SU-DHL-6 (cell line): ENCODE measurements around the gene ST6GALNAC3.

Experiments
- H2AFZ ChIP-seq: fragments of 200-600 bp; sonication (generic); 2 replicates; pipeline ENCODE4 v1.6.1; 2014; ENCODE audit warnings: low read depth, mild to moderate bottlenecking, moderate library complexity, mixed read lengths, antibody characterized with exemption, low read length; ENCODE audit not compliant: severe bottlenecking
- H3F3A ChIP-seq: fragments of 200-600 bp; shearing (Covaris generic); 2 replicates; pipeline ENCODE4 v1.6.0; 2016; ENCODE audit warnings: antibody characterized with exemption, mild to moderate bottlenecking; ENCODE audit not compliant: insufficient read depth
- H3K27ac ChIP-seq: fragments of 200-600 bp; sonication (generic); 2 replicates; pipeline ENCODE4 v1.5.1; 2016; ENCODE audit warnings: low read depth, mild to moderate bottlenecking, low read length, moderate library complexity, mixed read lengths
- H3K27me3 ChIP-seq: fragments of 200-600 bp; sonication (generic), shearing (Covaris generic); 2 replicates; pipeline ENCODE4 v1.6.0; 2014; ENCODE audit warnings: mild to moderate bottlenecking, low read length
- H3K36me3 ChIP-seq: fragments of 200-600 bp; sonication (generic); 2 replicates; pipeline ENCODE4 v1.6.1; 2014; ENCODE audit warnings: mild to moderate bottlenecking, low read length, mixed read lengths
- H3K4me2 ChIP-seq: fragments of 300-600, 200-600 bp; shearing (Covaris generic), sonication (generic); 2 replicates; pipeline ENCODE4 v1.6.0; 2014; ENCODE audit warnings: low read length, low read depth, mild to moderate bottlenecking; ENCODE audit not compliant: poor library complexity, severe bottlenecking
- H3K4me3 ChIP-seq: fragments of 200-600 bp; sonication (generic); 2 replicates; pipeline ENCODE4 v1.5.1; 2014; ENCODE audit warnings: antibody characterized with exemption, low read length, mild to moderate bottlenecking, mixed read lengths; ENCODE audit not compliant: insufficient read depth, poor library complexity, severe bottlenecking
- H3K79me2 ChIP-seq: fragments of 200-600 bp; sonication (generic); 2 replicates; pipeline ENCODE4 v1.6.1; 2014; ENCODE audit warnings: mild to moderate bottlenecking, low read length, moderate library complexity; ENCODE audit not compliant: insufficient read depth
- H3K9ac ChIP-seq: fragments of 200-600 bp; sonication (generic); 2 replicates; pipeline ENCODE4 v1.7.0; 2014; ENCODE audit warnings: mild to moderate bottlenecking, low read length
- H3K9me2 ChIP-seq: fragments of 200-600 bp; sonication (generic); replicated peaks from 2 replicates; pipeline ENCODE4 v1.6.1; 2014; ENCODE audit warnings: low read length; ENCODE audit not compliant: insufficient read depth
- H3K9me3 ChIP-seq: fragments of 200-600 bp; sonication (generic); 2 replicates; pipeline ENCODE4 v1.6.1; 2014; ENCODE audit warnings: low read length, mixed read lengths; ENCODE audit not compliant: insufficient read depth
- H4K20me1 ChIP-seq: fragments of 200-600 bp; sonication (generic); 2 replicates; pipeline ENCODE4 v1.6.1; 2014; ENCODE audit warnings: low read depth, mild to moderate bottlenecking, antibody characterized with exemption, low read length, moderate library complexity, mixed read lengths
- EZH2phosphoT487 ChIP-seq: fragments of 200-600 bp; sonication (generic), shearing (Covaris generic); conservative IDR thresholded peaks from 2 replicates; pipeline ENCODE4 v1.6.1; 2018; ENCODE audit warnings: mild to moderate bottlenecking, antibody characterized with exemption, low read length, moderate library complexity, mixed read lengths
- TF ChIP-seq, protein P1 (sequence below): fragments of 200-600 bp; sonication (generic); IDR thresholded peaks from one replicate; pipeline ENCODE4 v1.5.1; 2017; ENCODE audit warnings: antibody characterized with exemption, mild to moderate bottlenecking, low read length, moderate library complexity; ENCODE audit not compliant: insufficient read depth, poor library complexity, severe bottlenecking

ST6GALNAC3 gene

DNA sequence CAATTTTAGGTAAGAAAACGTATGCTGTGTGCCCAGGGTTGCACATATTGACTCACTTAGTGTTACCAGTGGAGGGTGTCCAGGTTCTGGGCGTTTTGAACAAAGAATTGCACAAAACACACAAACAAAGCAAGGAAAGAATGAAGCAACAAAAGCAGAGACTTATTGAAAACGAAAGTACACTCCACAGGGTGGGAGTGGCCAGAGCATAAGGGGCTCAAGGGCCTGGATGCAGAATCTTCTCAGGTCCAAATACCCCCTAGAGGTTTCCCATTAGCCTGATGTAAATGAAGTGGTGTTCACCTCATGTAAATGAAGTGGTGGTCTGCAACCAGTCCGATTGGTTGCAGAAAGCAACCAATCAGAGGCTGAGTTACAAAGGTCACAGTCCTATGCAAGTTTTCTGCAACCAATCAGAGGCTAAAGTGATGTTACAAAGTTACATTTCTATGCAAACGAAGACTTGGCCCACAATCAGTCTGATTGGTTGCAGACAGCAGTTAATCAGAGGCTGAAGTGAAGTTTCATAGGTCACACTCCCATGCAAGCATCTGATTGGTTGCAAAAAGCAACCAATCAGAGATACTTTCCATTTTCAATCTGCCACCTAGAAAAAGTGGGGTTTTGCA is 228.3 kb downstream of the ST6GALNAC3 start:
- Histone ChIP-seq H3K4me2 (no peak overlapping the region), H3K9me2 (no peaks in the 10 kb centered on the region), H3K4me3 (no peak overlapping the region)

DNA sequence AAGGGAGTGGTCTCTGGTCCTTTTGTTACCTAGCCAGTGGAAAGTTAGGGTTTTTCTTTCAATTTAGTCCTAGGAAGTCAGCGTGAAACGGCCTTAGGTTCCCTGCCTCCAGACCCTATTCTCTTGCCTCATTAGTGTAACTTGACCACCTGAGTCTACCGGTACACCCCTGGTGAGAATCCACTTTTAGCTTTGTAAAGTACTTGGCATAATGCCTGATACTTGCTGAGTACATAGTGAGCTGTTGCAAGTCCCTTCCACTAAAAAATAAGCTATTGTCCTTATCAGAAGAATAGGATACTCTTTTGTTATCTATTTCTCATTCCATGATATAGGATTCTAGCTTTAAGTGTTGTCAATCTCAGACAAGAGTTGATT is 228.8 kb downstream of the ST6GALNAC3 start:
- Histone ChIP-seq H3K9ac (no peak overlapping the region), H3K27ac (no peak overlapping the region), H3F3A (no peaks in the 10 kb centered on the region), H2AFZ (no peak overlapping the region), H3K4me2 (no peak overlapping the region), H3K9me3 (no peaks in the 10 kb centered on the region), H3K4me3 (no peak overlapping the region), H3K36me3 (no peaks in the 10 kb centered on the region), H3K79me2 (no peaks in the 10 kb centered on the region), H3K27me3 (no peaks in the 10 kb centered on the region), H4K20me1 (no peaks in the 10 kb centered on the region), H3K9me2 (no peaks in the 10 kb centered on the region)
- no peak for TF ChIP-seq EZH2phosphoT487
- TF ChIP-seq, protein P1, sequence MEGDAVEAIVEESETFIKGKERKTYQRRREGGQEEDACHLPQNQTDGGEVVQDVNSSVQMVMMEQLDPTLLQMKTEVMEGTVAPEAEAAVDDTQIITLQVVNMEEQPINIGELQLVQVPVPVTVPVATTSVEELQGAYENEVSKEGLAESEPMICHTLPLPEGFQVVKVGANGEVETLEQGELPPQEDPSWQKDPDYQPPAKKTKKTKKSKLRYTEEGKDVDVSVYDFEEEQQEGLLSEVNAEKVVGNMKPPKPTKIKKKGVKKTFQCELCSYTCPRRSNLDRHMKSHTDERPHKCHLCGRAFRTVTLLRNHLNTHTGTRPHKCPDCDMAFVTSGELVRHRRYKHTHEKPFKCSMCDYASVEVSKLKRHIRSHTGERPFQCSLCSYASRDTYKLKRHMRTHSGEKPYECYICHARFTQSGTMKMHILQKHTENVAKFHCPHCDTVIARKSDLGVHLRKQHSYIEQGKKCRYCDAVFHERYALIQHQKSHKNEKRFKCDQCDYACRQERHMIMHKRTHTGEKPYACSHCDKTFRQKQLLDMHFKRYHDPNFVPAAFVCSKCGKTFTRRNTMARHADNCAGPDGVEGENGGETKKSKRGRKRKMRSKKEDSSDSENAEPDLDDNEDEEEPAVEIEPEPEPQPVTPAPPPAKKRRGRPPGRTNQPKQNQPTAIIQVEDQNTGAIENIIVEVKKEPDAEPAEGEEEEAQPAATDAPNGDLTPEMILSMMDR: no peak

More for the DNA sequence above, 228.3 kb downstream of the ST6GALNAC3 start:
- Histone ChIP-seq H3K79me2 (no peaks in the 10 kb centered on the region), H3K36me3 (no peaks in the 10 kb centered on the region), H3K9me3 (no peaks in the 10 kb centered on the region), H4K20me1 (no peaks in the 10 kb centered on the region), H3K27me3 (no peaks in the 10 kb centered on the region), H3F3A (no peaks in the 10 kb centered on the region), H3K9ac (no peak overlapping the region), H3K27ac (no peak overlapping the region), H2AFZ (no peak overlapping the region)
- TF ChIP-seq, protein P1: no peak
- no peak for TF ChIP-seq EZH2phosphoT487

DNA sequence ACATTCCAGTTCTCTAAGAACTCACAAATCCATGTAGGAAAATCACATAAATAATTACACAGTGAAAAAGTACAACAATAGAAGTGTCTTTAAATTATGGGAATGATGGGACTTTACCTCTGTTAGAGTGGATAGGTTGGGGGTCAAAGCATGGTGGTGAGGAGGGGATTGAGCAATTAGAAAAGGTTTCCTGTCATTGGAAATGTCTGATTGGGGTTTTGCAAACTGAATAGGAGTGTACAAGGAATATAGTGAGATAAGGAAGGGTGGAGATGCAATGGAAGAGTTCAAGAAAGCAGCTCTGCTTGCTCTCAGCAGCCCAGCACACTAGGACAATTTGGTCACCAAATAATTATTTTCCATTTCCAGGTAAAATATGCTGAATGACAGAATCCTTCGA is 238.8 kb downstream of the ST6GALNAC3 start:
- TF ChIP-seq, protein P1: no peak
- no peak for TF ChIP-seq EZH2phosphoT487
- Histone ChIP-seq H3K4me3 (no peak overlapping the region), H3F3A (no peaks in the 10 kb centered on the region), H3K9me2 (no peaks in the 10 kb centered on the region), H3K36me3 (no peaks in the 10 kb centered on the region), H2AFZ (no peak overlapping the region), H3K9me3 (no peaks in the 10 kb centered on the region), H3K9ac (no peak overlapping the region), H3K27me3 (no peaks in the 10 kb centered on the region), H3K27ac (no peak overlapping the region), H3K4me2 (no peak overlapping the region), H3K79me2 (no peaks in the 10 kb centered on the region), H4K20me1 (no peaks in the 10 kb centered on the region)
